Stimulated activated CD8-positive, alpha-beta memory T cell treated with anti-CD3 and anti-CD28 coated beads, Interleukin-4, amount 100 ng/mL, for 4 hours (primary cell): ENCODE data around the gene DENND1A.

Experiments used
- DNase-seq, 2 donors: peaks; one replicate each; pipeline ENCODE4 v3.0.0-alpha.2; 2020; ENCODE audit warnings: low read depth in 2 of 2, low spot score in 1 of 2

The DENND1A gene

DNA sequence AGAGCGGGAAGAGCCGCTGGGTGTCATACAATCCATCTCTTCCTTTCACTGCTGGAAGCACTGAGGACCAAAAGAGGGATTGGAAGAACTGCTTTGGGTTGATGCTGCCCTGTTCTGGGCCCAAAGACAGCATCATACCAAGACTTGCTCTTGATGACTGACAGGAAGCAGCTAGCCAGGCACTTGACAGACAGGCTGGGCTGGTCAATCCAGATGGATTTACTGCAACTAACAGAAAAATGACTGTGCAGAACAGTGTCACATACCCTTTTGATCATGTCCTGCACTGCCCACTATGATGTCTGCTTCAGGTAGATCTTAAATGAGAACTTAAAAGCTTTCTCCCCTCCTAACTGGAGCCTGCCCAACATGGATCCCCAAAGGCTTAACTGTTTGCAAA, 416.4 kb downstream of the DENND1A start:
- no peak for DNase-seq

DNA sequence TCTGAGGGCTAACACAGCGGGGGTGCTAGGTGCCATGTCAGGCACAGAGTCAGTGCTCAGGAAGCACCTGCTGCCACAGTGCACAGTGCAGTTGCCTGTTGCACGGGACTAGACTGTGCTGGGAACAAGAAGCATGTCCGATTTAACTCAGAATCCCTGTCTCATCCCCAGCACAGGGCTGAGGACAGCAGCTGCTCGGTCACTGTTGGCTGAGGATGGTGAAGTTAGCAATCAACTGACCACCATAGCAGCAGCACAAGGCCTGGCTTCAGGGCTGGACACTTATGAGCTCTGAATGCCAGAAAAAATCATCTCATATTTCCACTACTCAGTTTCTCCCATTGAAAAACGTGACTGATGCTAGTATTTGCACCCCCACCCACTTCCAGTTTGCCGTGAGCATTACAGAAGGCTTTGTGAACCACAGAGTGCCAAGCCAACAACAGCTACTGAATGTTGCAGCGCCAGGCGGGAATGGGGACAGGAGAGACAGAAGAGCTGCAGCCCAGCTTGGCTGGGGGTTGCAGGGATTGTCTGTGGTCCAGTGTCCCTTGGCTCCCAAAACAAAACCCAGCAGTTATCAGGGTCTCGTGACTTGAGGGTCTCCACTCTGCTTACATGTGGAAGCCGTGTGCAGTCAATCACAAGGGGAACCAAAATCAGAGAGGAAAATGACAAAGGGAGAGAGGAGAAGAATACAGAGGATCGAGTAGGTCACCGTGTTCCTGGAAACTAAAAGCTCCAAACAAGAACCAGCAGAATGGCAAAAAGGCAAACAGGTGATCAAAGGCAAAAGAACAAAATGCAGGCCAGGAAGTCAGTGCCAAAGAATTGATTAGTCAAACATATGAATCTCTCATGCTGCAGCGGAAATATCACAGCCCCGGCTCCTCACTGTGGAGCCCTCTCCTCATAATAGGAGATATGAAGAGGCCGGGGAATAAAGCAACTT, 418.3 kb downstream of the DENND1A start:
- DNase-seq, result no peak

DNA sequence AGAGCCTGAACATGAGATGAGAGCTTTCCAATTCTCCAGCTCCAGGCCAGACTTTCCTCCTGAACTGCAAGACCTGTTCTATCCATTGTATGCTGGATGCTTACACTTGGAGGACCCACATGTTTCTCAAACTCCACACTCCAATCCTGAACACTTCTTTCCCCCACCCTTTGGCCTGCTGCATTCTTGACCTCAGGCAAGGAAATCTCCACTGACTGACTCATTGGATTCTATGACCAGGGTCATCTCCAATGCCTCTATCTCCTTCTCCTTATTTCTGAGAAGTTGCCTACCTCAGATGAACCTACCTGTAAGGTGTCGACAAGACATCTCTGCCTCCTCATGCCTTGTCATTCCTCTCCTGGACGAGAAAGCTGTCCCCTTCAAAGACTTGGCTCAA, 420.3 kb downstream of the DENND1A start:
- DNase-seq, result no peak

DNA sequence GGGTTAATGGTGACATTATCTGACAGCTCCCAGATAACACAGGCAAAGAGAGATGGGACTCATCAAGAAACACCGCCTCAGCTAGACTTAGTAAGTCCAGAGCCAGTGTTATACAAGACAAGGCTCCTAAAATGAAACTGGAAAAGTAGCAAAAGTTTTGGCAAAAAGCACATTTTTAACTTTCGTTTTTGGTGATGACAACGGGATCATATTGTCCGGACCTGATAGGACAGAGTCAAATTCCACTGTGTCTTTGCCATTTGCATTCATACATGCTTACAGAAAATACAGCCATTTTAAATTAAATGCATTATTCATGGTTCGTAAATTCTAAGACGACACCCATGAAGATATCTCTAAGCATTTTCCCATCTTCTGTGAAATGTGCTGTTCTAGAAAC, 421.9 kb downstream of the DENND1A start:
- DNase-seq, result no peak

DNA sequence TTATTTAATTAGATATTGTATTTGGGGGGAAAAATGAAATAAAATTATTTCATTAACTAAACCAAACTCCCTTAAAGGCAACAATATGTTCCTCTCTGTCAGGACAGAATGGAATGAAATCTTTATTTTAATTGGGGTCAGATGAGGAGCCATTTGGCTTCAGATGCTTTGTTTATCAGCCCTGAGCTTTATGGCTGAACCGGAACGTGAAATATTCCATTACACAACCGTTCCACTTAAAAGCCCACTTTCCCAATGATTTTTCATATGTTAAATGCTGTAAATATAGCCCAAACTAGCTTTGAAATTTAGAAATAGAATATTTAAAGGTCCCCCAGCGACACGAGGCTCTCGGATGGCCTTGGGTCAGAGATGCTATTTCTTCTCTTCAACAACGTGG, 424.4 kb downstream of the DENND1A start:
- DNase-seq, result no peak

DNA sequence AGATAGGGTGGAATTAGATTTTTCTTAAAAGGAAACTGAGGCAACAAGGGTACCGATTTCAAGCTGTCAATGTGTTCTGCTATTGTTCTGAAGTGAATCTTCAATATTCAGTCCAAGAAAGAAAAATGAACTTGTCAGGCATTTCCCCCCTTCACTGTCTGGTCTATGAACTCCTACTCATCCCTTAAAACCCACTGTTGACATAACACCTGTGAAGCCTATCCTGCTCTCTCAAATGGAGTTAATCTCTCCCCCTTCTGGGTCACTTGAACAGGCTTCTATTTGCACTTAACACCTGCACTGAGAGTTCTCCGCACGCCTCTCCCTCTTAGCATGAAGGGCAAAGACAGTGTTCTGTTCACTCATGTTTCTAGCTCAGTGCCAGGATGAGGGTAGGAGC, 429.6 kb downstream of the DENND1A start:
- DNase-seq, result no peak

DNA sequence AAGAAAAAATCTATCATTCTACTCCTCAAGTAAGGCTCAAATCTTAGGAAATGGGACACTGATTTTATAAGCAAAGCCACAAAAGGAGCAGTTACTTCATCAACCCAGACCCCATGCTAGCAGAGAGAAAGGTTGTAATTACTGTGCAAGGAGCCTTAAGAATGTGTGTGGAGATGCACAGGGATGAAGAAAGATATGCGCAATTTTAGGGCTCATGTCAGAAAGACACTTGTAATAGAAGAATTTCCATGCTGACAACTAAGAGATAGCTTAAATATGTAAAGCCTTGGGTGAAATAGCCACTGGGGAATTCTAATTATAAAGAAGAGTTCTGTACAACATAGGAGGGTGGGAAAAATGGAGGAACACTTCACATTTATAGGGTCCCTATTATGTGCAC, 432.1 kb downstream of the DENND1A start:
- no peak for DNase-seq

DNA sequence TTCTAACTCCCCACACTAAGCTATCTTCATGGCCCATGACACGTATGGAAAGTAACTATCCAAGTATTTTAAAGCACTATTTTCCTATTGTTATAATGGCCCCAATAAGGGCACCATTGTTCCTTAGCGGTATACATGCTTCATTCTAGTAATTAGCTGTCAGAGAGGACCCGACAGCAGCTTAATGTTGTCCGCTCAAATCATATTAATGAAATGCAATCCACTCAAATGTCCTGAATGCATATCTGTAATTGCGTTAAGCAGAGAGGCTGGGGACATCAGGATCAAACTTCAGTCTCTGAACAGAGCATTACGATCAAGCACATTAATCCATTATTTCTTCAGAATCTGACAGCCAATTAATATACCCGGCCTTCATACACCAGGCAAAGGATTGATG, 434.2 kb downstream of the DENND1A start:
- DNase-seq, result no peak

DNA sequence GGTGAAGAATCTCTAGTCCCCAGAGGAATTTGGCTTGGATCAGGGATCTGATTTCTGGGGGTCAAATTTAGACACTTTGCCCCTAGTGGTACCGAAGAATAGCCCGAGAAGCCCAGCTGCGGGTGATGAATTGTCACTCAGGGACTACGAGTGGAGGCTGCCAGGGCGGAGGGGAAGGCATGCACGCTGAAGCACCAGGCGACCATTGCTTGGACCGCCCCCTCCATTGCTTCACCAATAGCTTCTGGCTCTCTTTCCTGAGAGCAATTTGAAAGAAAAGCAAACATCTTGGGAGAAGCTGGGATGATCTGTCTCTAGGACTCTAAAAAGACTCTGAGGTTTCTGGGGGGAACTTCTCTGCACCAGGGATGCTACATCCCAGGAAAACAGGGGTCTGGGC, 436.3 kb downstream of the DENND1A start:
- no peak for DNase-seq

DNA sequence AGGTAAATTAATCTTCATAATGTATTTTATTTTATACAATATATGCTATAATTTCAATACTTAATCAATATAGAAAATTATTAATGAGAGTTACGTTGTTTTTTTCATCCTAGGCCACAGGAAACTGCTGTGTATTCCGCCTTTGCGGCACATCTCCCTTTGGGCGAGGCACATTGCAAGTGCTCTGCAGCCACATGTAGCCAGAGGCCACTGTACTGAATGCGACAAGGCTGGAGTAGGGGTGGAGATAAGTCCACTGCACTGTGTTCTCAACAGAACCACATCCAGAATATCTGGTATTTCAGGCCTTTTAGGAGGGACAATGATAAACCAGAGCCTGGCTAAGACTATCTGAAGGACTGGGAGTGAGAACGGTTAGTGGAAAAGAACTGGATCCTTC, 439.2 kb downstream of the DENND1A start:
- no peak for DNase-seq

DNA sequence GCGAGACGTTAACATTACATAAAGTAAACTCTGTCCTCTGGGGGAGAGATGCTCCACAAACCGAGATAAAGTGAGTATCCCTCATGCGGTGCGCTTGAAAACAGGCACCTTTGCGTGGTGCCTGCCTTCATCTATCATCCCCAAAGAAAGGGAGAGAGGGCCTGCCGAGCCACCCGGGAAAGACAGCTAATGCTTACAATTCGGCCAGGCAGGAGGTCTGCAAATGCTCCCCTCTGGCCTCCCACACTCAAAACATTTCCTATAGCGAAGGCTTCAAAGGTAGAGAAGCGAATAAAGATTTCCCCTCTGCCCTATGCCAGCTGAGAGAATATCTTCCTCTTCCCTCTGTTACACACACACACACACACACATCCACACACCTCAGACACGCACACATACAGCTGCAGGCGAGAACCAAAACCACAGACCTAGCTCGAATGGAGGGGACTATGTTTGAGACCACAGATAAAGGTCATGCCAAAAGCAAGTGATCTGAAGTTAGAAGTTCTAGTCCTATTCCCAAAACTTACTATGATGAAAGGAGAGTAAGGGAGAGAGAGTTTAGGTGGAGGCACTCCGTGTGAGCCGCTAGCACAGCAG, 441.1 kb downstream of the DENND1A start:
- no peak for DNase-seq

DNA sequence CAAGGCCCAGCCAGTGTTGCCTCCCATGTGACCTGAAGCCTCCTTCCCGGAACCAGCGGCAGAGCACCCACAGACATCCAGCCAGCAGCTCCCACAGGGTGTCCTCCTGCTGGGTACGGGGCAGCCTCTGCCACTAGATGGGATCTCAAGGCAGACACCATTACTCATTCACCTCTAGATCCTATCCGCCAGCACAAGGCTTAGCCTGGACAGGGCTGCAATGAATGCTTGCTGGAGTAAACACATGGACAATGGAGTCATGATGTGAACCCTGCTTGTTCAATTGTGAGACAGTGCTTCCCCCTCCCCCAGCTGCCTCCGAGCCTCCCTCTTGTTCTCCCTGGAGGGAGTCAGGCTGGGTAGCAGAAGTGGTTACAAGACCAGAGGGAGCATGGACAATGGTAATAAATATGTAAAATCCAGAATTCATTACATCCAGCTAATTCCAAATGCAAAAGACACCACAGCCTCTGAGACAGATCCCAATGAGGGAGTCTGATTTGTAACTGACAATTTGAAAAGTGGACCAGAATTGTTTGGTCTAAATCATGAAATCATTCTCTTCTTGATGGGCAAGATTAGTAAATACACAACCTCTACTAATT, 441.9 kb downstream of the DENND1A start:
- DNase-seq, result no peak

DNA sequence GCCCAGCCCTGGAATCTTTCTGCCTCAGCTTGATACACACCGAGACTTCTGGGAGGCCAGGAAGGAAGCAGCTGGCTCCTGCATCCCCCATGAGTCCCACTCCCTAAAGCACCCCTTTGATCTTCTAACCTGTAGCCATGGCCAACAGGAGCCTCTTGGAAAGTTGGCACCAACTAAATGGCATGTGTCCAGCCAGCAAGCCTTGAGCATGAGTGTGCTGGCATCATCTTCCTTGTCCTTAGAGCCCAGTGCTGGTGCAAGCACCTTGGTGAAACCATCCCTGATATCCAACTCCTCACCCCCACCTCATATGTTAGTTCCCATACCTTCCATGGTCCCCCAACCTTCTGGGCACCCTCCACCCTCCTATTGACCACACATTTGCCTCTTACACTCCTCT, 443.5 kb downstream of the DENND1A start:
- DNase-seq, result no peak

DNA sequence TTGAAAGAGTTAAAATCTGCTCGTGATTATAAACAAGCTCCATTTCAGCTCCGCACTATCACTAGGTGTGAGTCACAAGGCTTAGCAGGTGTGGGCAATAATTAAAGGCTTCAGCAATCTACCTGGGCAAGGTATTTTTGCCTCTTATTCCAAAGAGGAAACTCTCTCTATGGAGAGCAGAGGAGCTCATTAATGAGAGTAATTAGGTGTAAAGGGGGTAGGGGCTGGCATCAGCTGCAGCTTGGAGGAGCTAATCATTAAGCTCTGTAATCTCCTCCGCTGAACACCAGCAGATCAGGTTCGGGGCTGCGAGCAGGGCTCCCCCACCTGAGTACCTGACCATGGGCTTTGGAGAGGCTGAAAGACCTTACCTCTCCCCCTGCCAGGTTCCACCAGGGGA, 444.7 kb downstream of the DENND1A start:
- no peak for DNase-seq

DNA sequence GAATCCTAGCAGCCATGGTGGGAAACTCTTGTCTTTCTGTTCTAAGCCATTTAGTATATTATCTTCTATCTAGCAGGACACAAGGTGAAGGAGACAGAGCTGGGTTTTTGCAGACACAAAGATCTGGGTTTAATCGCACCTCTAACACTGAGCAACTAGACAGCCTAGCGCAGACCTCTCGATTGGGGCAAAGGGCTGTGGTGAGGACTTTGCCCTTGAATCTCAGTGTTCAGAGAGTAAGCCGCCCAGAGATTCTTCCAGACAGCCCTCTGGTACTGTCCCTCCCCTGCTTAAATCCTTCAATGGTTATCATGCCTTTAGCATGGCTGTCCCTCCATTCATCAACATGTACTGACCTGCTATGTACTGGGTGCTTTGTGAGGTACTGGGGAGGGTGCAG, 445.8 kb downstream of the DENND1A start:
- no peak for DNase-seq

DNA sequence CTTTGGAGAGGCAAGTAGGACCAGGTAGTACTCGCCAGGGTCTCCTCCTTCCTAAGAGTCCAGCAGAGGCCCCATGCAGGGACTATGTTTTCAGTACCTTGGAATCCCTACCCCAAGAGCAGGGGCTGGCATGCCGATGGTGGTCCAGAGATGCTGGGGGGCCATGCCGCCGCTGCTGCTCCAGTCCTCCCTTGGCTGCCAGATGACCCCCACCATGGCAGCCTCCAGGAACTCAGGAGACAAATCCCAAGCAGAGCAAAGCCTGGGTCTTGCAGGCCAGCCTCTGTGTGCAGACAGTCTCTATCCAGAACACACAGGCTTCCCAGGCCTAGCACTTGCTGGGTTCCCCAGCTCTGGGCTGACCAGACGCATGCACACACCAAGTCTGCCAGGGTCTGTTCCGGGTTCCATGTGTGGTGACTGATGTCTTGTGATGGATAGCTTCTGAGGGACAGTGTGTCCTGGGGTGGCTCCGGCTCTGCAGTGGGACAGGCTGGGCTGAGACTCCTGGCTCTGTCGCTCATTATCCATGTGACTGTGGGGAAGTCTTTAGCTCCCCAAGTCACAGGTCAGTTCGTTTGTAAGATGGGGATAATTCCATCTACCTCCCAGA, 446.6 kb downstream of the DENND1A start:
- DNase-seq, result no peak

DNA sequence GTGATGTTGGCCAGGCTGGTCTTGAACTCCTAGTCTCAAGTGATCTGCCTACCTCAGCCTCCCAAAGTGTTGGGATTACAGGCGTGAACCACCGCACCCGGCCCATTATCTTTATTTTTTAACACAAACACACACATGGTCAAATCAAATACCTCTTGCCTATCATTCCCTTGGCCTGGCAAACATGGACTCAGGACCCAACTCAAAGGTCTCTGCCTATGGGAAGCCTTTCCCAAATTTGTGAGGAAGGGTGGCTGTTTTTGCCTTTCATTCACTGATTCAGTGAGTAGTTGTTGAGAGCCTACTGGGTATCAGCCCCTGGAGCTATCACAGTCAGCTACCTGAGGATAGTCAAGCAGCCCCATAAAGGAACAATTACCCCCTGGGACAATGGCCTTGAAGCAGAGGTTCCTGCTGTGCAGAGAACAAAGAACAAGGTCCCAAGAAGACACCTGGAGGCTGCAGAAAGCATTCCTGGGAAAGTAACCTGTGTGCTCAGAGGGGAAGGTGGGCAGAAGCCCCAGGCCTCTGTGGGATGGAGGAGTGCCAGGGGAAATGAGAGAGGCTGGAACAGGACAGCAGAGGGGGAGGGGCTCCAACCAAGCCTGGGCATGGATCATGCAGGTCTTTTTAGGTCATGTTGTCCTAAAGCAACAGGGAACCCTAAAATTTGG, 447.5 kb downstream of the DENND1A start:
- no peak for DNase-seq

DNA sequence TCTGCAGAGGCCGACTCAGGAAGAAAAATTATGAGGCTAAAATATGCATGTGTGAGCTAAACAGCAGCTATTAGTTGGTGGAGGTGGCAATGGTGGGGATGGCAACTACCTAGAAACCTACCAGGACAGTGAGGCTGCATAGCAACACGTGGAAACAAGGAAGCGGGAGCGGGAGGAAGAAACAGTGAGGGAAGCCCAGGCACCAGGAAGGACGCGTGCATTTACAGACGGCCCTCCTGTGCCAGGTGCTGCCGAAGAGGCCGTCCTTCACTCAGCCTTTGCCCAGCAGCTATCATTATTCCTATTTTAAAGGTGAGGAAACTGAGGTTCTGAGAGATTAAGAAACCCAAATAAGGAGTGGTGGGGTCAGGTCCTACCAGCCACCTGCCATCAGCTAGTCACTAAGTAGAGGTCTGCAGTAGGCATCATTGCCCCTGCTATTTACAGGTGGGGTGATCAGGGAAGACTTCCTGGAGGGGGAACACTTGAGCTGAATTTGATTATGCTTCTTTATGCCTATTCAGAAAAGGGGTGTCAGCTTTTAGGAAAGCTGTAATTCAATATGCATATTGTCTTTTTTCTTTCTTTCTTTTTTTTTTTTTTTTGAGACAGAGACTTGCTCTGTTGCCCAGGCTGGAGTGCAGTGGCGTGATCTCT, 448.6 kb downstream of the DENND1A start:
- DNase-seq, result no peak

DNA sequence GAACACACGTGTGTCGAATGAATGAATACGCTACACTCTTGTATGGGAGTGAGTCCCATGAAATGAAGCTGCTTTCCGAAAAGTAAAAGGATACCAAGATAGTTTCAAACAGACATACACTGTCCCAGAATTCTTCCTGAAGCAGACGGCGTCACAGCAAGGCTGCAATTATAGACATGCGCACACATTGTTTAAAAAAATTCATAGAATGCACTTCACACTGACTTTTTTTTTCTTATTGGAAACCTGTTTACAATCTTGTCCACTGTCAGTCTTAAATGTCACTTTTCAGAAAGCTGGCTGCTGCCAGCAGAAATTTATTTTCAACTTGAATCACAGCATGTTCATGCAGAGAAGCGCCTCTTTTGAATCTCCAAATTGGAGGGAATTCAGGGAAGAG, 449.1 kb downstream of the DENND1A start:
- no peak for DNase-seq

DNA sequence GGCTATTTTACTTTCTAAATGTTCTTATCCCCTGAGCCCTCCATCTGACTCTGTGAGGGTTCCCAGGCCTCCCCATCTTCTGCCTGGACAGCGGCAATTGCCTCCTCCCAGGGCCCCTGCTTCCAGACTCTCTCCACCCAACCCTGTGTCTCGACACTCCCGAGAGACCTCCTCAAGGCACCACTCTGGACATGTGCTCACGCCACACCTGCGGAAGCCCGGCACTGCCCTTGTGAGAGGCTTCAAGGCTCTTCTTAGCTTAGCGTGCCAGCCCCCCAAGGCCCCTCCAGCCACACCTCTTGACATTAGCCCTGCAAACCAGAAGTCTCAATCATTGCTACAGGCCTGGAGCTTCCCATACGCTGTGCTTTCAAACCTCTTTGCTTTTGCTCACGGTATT, 449.8 kb downstream of the DENND1A start:
- no peak for DNase-seq
